Activated T-helper 1 cell treated with anti-CD3 and anti-CD28 coated beads, Interleukin-2, amount 50 U/mL, for 16 hours (primary cell): ENCODE data around the gene ACAP3.
A peak's percentile ranks its signal among the peaks of the same experiment; 100 is the strongest.

Experiments used
- DNase-seq, 2 donors: peaks; one replicate each; pipeline ENCODE4 v3.0.0-alpha.2; 2020; ENCODE audit warnings: low read depth in 1 of 2, low spot score in 1 of 2

The ACAP3 gene

DNA sequence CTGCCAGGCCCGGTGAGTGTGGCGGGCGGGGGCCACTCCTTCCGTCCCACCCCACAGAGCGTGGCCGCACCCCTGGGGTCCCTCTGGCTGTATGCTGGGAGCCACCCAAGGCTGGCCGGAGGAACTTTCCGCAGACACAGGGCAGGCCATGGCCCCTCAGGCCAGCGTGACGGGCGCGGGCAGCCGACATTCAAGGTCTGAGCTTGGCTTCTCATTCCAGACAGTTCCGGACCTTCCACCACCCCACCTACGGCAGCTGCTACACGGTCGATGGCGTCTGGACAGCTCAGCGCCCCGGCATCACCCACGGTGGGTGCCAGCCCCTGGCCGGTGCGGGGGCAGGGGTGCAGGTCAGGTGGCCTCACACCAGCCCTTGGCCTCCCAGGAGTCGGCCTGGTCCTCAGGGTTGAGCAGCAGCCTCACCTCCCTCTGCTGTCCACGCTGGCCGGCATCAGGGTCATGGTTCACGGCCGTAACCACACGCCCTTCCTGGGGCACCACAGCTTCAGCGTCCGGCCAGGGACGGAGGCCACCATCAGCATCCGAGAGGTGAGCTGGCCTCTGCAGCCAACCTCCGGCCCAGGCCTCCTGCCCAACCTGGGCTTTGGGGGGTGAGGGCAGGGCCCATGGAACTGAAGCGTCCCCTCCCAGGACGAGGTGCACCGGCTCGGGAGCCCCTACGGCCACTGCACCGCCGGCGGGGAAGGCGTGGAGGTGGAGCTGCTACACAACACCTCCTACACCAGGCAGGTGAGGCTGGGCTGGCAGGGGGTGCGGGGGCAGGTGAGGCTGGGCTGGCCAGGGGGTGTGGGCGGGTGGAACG, 20.2 kb downstream of the ACAP3 start:
- DNase-seq = no peak

DNA sequence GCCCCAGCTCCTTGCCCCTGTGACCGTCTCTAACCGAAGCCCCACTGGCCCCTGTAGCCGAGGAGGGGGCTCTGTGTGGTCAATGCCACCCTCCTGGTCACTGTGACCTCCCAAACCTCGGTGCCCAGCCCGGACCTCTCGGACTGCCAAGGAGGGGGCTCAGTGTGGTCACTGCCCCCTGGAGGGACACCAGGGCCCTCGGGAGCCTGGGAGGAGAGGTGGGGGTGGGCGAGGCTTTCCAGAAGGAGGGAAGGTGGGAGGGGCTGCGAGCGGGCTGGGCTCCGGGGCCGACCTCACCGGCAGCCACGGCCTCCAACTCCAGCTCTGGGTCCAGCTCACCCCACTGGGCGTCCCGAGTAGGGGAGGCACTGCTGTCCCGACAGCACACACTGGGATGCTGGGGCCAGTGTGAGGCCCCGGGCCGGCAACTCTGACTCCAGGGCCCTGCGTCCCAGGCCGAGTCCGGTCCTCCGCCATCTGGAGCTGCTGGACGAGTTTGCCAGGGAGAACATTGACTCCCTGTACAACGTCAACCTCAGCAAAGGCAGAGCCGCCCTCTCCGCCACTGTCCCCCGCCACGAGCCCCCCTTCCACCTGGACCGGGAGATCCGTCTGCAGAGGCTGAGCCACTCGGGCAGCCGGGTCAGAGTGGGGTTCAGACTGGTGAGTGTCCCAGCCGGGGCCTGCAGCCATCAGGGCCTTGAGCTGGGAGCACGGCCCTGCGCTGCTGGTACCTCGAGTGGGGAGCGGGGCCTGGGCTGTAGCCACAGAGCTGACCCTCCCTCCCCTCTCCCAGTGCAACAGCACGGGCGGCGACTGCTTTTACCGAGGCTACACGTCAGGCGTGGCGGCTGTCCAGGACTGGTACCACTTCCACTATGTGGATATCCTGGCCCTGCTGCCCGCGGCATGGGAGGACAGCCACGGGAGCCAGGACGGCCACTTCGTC, 21.1 kb downstream of the ACAP3 start:
- no peak for DNase-seq

- DNase-seq = no peak
Observed at GRCh38 chr1:1285611-1286311, 22.0 kb downstream of the ACAP3 start.

- DNase-seq = no peak
Observed at GRCh38 chr1:1285102-1285571, 22.6 kb downstream of the ACAP3 start.

GRCh38 chr1:1284221-1285101, 23.3 kb downstream of the ACAP3 start:
- no peak for DNase-seq

- no peak for DNase-seq
Observed at GRCh38 chr1:1283821-1284220, 23.9 kb downstream of the ACAP3 start.

DNA sequence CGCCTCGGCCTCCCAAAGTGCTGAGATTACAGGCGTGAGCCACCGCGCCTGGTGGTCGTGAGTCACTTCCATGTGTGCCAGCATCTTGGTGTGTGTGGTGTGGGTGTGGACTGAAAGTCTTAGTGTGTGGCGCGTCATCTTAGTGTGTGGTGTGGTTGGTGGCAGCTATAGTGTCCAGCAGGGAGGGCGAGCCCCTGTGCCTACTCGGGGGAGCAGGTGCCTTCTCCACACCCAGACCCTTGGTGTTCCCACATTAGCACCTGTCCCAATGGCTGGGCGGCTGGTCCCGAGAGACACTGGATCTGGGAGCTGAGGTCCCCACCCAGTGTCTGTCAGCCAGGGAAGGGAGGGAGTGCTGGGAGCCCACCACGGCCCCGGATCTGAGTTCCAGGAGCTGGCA, 24.7 kb downstream of the ACAP3 start:
- DNase-seq = no peak

- DNase-seq = no peak
Observed at GRCh38 chr1:1281533-1282321, 26.0 kb downstream of the ACAP3 start.

DNA sequence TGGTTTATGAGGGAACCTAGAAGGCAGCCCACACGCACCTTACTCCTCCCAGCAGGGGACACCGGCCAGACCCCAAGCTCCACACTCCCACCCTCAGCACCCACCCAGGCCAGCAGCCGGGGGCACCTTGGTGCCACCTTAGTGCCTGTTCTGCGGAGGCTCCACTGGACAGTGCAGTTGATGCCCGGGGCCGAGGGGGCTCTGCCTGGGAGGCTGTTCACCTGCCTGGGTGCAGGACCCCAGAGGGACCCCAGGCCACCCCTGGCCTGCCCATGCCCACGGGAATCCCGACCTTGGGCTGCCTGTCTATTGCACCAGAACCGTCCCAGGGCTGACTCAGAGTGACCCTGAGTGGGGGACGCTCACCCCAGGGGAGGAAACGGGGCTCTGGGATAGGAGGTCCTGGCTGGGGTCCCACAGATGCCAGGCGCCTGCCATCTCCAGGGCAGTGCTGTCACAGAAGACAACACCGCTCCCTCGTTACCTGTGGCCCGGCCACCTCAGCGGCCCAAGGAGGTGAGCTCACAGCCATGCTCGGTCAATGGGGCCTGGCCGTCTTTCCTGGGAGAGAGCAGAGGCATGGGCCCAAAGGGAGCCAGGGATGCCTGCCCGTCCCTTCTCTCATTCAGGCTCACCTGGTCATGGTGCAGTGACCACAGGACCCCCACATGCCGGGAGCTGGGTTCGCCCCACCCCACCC, 26.8 kb downstream of the ACAP3 start:
- no peak for DNase-seq

DNA sequence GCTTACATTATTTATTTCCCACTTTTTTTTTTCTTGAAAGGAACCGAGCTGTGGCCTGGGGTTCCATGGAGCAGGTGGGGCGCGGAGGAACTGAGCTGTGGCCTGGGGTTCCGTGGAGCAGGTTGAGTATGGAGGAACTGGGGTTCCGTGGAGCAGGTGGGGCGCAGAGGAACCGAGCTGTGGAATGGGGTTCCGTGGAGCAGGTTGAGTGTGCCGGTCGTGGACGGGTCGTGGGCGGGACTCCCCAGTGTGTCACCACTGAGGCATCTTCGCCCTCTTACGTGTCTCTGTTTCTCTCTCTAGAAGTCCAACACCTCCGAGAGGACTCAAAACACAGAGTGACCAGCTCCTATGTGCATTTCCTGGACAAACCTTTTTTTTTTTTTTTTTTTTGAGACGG, 28.7 kb downstream of the ACAP3 start:
- no peak for DNase-seq

DNA sequence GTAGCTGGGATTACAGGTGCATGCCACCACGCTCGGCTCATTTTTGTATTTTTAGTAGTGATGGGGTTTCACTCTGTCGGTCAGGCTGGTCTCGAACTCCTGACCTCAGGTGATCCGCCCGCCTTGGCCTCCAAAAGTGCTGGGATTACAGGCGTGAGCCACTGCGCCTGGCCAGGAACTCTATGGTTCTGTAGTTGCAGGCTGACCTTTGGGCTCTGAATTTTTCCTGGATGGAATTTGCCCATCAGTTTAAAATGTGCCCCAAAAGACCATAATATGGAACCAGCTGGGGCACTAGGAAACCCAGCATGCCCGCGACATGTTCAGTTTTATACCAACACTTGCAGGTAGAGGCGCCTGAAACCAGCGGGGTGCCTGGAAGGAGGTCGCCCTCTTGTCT, 29.1 kb downstream of the ACAP3 start:
- no peak for DNase-seq

DNA sequence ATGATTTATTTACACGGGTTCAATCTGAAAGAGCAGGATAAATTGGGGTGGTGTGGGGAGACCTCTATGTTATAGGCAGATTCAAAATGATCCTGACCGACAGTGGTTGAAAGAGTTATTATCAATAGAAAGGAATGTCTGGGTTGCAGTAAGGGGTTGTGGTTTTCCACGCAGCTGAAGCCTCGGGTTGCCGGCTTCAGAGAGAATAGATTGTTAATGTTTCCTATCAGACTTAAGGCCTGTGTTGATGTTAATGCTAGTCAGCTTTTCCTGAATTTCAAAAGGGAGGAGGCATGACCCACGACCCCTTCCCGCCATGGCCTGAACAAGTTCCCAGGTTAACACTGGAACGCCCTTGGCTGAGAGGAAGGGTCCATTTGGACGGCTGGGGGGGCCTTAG, 31.9 kb downstream of the ACAP3 start:
- no peak for DNase-seq

DNA sequence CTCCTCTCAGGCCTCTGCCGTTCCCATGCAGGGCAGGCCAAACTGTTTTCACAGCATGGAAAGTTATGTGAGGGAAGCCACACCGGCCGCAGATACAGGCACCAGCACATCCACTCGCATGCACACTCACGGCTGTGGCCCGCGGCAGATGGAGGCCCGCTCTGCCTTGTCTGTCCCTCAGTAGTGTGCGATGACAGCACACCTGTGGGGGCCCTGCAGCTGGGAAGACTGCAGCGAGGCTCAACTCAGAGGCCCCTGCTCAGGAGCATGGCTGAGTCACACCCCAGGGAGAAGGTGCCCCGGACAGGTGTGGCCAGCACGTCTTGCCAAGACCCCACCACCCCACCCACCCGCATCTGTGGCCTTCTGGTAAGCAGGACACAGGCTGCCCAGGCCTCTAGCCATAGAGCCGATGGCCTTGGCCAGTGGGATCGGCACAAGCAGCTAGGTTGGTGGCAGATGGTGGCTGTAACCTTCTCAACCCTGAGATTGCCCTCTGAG, 32.7 kb downstream of the ACAP3 start:
- no peak for DNase-seq

GRCh38 chr1:1274299-1274930, 33.3 kb downstream of the ACAP3 start:
- DNase-seq = no peak

DNA sequence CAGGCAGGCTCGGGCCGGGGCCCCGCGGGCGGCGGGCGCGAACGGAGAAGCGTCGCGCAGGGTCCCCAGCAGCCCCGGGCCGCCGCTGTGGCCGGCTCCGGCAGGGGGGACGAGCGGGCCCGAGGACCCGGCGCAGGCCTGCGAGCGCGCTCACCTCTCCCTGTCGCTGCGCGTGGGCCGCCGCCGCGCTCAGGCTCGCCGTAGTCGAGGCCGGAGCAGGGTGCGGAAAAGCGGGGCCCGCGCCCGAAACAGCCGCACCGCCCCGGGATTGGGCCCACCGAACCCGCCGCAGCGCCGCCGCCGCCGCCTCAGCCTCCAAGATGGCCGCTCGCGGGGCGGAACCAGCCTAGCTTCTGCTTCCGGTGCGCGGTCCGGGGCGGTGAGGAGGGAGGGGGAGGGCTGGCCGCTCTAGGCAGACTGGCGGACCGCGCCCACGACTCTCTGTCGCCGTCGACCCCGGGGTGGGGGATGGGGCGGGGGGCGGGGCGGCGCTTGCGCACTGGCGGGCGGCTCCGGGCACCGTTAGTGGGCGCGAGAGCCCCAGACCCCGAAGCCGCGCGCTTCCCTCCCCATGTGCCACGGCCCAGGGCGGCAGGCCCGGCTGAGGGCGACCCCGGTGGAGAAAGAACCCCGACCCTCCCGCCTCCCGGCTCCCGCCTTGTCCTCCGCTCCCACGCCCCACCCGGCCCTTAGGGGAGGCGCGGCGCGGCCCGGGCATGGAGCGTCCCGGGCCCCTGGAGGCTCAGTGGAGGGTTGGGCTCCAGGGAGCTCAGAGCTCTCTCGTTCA, 34.0 kb downstream of the ACAP3 start, which contains the start of gene UBE2J2:
TSS of gene UBE2J2 (minus strand) at position 343 of the 787 bp plus-strand sequence. CDS start 5,862 bp downstream, outside the sequence.
- peak; percentile 89 to 92 for DNase-seq

DNA sequence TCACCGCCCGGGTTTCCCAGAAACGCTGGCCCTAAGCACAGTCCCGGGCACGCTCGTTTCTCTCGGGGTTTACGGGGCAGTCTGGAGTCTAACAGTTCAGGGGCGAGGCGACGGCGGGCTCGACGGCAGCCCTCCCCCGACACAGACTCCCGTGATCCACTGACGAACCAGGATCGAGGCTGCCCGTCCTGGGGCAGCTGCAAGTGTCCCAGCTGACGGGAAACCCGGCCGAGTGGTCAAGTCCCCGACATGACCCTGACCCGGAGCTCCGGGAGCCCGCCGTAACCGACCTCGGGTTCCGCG, 34.6 kb downstream of the ACAP3 start:
- DNase-seq = no peak

GRCh38 chr1:1272341-1273208, 35.2 kb downstream of the ACAP3 start:
- DNase-seq = no peak
